Glutamatergic neuron (in vitro differentiated cells): ENCODE results near the gene CKB. TPM values are rescaled to one million over a fixed set of nuclear protein-coding genes. Genes with fewer than 3 reads are reported as not detected.
"Not testable (repeated sequence)": the region's sequence is repeated elsewhere in the genome, so short reads cannot be mapped to it uniquely, and the experiment has no call there.

Source experiments
- DNase-seq: peaks from one replicate; pipeline ENCODE4 v3.0.0; 2022
- H3K27ac Mint-ChIP-seq: one replicate; pipeline ENCODE4 v1.8.0; 2020; ENCODE audit warnings: mild to moderate bottlenecking, mixed read lengths, inconsistent platforms; ENCODE audit not compliant: unreplicated experiment
- H3K27me3 Mint-ChIP-seq: one replicate; pipeline ENCODE4 v1.8.0; 2020; ENCODE audit warnings: mild to moderate bottlenecking, moderate library complexity, mixed read lengths, inconsistent platforms; ENCODE audit not compliant: unreplicated experiment
- H3K36me3 Mint-ChIP-seq: one replicate; pipeline ENCODE4 v1.8.0; 2020; ENCODE audit warnings: mild to moderate bottlenecking, mixed read lengths, inconsistent platforms; ENCODE audit not compliant: unreplicated experiment
- H3K4me1 Mint-ChIP-seq: one replicate; pipeline ENCODE4 v1.8.0; 2020; ENCODE audit warnings: mild to moderate bottlenecking, low read depth, mixed read lengths, inconsistent platforms; ENCODE audit not compliant: unreplicated experiment
- H3K4me3 Mint-ChIP-seq: one replicate; pipeline ENCODE4 v1.8.0; 2020; ENCODE audit warnings: mild to moderate bottlenecking, mixed read lengths, inconsistent platforms; ENCODE audit not compliant: unreplicated experiment
- H3K9me3 Mint-ChIP-seq: one replicate; pipeline ENCODE4 v1.8.0; 2020; ENCODE audit warnings: mild to moderate bottlenecking, moderate library complexity, mixed read lengths, inconsistent platforms; ENCODE audit not compliant: unreplicated experiment
- total RNA-seq: library from RNA; stranded (reverse); fragmentation: NEBNext Ultra II Directional; extraction: Animal tissue kit (Norgen Biotek cat#: 25700); gene quantifications from one replicate; pipeline ENCODE4 v1.2.1, GENCODE V29; 2021; ENCODE audit not compliant: unreplicated experiment
- TF ChIP-seq, protein P1 (sequence below): fragments of 200-600 bp; sonication (generic); IDR thresholded peaks from one replicate; pipeline ENCODE4 v1.5.0; 2021; ENCODE audit not compliant: partially characterized antibody, unreplicated experiment

The CKB gene
- total RNA-seq, 1 donor from 2014 or later, result 2,561 TPM

DNA sequence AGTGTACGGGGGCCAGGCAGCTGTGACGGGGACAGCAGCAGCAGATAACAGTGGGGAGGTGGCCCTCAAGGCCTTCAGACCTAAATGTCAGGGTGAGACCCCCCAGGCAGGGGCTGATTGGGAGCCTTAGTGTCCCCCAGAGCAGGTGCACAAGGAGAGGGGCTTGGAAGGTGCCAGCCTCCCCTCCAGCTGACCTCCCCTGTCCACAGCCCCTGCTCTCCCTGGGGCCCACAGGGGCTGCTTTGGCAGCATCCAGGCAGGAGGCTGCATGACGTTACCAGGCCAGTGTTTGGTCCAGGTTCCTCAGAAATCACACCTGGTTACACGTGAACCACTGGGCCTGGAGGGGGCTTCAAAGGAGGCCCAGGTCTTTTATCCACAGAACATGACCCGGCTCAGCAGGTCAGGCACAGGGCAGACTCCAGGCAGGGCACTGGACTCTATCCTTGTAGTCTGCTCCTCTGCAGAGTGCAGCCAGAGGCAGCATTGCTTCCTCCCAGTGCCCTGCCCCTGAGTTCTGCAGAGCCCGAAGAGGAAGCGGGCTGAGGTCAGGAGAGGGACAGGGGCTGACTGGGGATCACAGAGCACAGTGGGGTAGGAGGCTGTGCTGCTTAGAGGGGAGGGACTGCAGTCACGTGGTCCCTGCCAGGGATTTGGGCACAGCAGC, 3.8 kb upstream of the CKB start:
- no peak overlapping the region for H3K4me3 Mint-ChIP-seq
- peaks cover 21% of the 10 kb centered on the region for H3K27me3 Mint-ChIP-seq
- no peak overlapping the region for H3K27ac Mint-ChIP-seq
- H3K4me1 Mint-ChIP-seq, result peaks cover 29% of the 10 kb centered on the region
- H3K9me3 Mint-ChIP-seq, result peaks cover 7% of the 10 kb centered on the region
- no peak for DNase-seq
- no peaks in the 10 kb centered on the region for H3K36me3 Mint-ChIP-seq
- TF ChIP-seq, protein P1, sequence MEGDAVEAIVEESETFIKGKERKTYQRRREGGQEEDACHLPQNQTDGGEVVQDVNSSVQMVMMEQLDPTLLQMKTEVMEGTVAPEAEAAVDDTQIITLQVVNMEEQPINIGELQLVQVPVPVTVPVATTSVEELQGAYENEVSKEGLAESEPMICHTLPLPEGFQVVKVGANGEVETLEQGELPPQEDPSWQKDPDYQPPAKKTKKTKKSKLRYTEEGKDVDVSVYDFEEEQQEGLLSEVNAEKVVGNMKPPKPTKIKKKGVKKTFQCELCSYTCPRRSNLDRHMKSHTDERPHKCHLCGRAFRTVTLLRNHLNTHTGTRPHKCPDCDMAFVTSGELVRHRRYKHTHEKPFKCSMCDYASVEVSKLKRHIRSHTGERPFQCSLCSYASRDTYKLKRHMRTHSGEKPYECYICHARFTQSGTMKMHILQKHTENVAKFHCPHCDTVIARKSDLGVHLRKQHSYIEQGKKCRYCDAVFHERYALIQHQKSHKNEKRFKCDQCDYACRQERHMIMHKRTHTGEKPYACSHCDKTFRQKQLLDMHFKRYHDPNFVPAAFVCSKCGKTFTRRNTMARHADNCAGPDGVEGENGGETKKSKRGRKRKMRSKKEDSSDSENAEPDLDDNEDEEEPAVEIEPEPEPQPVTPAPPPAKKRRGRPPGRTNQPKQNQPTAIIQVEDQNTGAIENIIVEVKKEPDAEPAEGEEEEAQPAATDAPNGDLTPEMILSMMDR, result no peak

- peak overlapping the region; percentile 64 for H3K27ac Mint-ChIP-seq
- H3K4me1 Mint-ChIP-seq, result peaks cover 29% of the 10 kb centered on the region
- peak overlapping the region; percentile 52 for H3K4me3 Mint-ChIP-seq
- H3K36me3 Mint-ChIP-seq, DNase-seq, H3K9me3 Mint-ChIP-seq: not testable (repeated sequence)
- H3K27me3 Mint-ChIP-seq, result peaks cover 21% of the 10 kb centered on the region
Observed at GRCh38 chr14:103525430-103526246, 3.0 kb upstream of the CKB start.

DNA sequence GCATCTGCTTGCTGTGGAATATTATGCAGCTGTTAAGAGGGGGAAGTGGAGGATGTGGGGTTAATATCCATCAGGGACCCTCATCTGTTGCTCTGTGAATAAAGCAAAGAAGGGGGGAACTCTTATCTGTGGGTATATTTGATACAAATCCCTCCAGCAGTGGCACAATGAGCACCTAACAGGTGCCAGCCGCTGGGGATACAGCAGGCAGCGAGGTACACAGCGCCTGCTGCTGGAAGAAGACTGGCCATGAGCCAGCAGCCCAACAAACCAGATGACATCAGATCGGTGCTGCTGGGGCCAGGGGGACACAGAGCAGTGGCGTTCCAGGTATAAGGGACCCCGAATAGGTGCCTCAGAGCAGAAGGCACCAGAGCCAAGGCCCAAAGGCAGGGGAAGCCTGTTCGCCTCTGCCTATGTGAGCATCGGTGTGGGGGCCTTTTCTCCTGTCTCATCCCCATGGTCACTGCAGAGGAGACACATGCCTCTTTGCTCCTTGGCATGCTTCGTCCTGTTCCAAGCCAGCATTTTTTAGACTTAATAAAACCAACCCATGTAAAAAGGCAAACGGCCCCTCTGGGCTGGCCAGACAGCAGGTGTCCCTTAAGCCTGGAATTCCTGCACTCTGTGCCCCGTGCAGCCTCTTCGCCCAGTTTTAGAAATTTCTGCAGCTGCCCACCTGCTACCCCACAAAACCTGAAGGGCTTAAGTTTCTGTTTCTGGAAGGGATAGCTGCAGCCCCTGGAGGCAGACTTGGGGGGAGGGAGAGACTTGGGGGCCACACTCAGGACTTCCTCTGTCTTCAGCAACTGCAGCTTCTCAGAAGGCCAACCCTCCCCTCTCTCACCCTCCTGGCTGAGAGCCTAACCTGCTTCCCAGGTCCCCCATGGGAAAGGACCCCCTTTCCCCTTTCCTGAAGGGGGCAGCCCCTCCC, 1.6 kb upstream of the CKB start:
- H3K4me1 Mint-ChIP-seq, result peaks cover 30% of the 10 kb centered on the region
- peaks cover 25% of the 10 kb centered on the region for H3K27me3 Mint-ChIP-seq
- H3K36me3 Mint-ChIP-seq, result no peaks in the 10 kb centered on the region
- H3K9me3 Mint-ChIP-seq, result peaks cover 14% of the 10 kb centered on the region
- H3K4me3 Mint-ChIP-seq, result peak overlapping the region; percentile 82
- no peak for DNase-seq
- H3K27ac Mint-ChIP-seq, result peak overlapping the region; percentile 84
- TF ChIP-seq, protein P1, result no peak

GRCh38 chr14:103523575-103523954, 935 bp upstream of the CKB start:
- Mint-ChIP-seq H3K27ac (peak overlapping the region; percentile 84), H3K36me3 (no peaks in the 10 kb centered on the region), H3K9me3 (peaks cover 16% of the 10 kb centered on the region), H3K4me1 (peaks cover 30% of the 10 kb centered on the region), H3K4me3 (peak overlapping the region; percentile 82), H3K27me3 (peaks cover 25% of the 10 kb centered on the region)
- TF ChIP-seq, protein P1, result no peak
- no peak for DNase-seq

- H3K9me3 Mint-ChIP-seq, result peaks cover 21% of the 10 kb centered on the region
- peak; percentile 80 for DNase-seq
- H3K27me3 Mint-ChIP-seq, result peaks cover 23% of the 10 kb centered on the region
- peak overlapping the region; percentile 82 for H3K27ac Mint-ChIP-seq
- H3K36me3 Mint-ChIP-seq, result no peaks in the 10 kb centered on the region
- TF ChIP-seq, protein P1, result no peak
- H3K4me3 Mint-ChIP-seq, result peak overlapping the region; percentile 78
- peaks cover 21% of the 10 kb centered on the region for H3K4me1 Mint-ChIP-seq
Observed at GRCh38 chr14:103521951-103522563, 573 bp downstream of the CKB start.
